Activated naive CD4-positive, alpha-beta T cell treated with anti-CD3 and anti-CD28 coated beads, Interleukin-2, amount 50 U/mL, for 72 hours (primary cell): ENCODE results near the gene VAMP2. TPM values are rescaled to one million over a fixed set of nuclear protein-coding genes. Genes with fewer than 3 reads are reported as not detected.

Experiments used
- ATAC-seq, 2 donors: fragments of 150-1000 bp; cut with Tn5 transposase; 2 replicates each; pipeline ENCODE4 v1.10.0; 2021; ENCODE audit warnings: mild to moderate bottlenecking in 2 of 2, moderate library complexity in 2 of 2
- DNase-seq, 2 donors: peaks; one replicate each; pipeline ENCODE4 v3.0.0; 2021 to 2022; ENCODE audit warnings: low spot score in 2 of 2
- H3K27ac Mint-ChIP-seq, 2 donors: one replicate each; pipeline ENCODE4 v1.8.0; 2022; ENCODE audit warnings: mild to moderate bottlenecking in 2 of 2, mixed read lengths in 2 of 2
- H3K36me3 Mint-ChIP-seq, 2 donors: one replicate each; pipeline ENCODE4 v1.8.0; 2022; ENCODE audit warnings: mixed read lengths in 2 of 2
- H3K9me3 Mint-ChIP-seq, 2 donors: one replicate each; pipeline ENCODE4 v1.8.0; 2022; ENCODE audit warnings: mixed read lengths in 2 of 2
- total RNA-seq, 2 donors: library from RNA; stranded (reverse); gene quantifications; one replicate each; pipeline ENCODE4 v1.2.3, GENCODE V29; 2022

The VAMP2 gene
- total RNA-seq, 2 donors from 2014 or later = 43.6 to 85.6 TPM

GRCh38 chr17:8123695-8124349, 38.9 kb downstream of the VAMP2 start, which contains the start of gene HES7:
TSS of gene HES7 (minus strand) at chr17:8124106. CDS start at chr17:8124084, 22 bp downstream.
- no peak for ATAC-seq
- no peaks in the 10 kb centered on the region for H3K9me3 Mint-ChIP-seq
- peak within 1 kb of the TSS; percentile 99 to 100 for H3K27ac Mint-ChIP-seq
- DNase-seq = peak in 1 of 2 donors; percentile 24
- peaks cover 8 to 19% of the 10 kb centered on the region in 2 donors for H3K36me3 Mint-ChIP-seq

- peak in 1 of 2 donors; percentile 19 for ATAC-seq
These were observed 39.6 kb downstream of the VAMP2 start for GRCh38 chr17:8122924-8123694.

GRCh38 chr17:8122422-8122923, 40.3 kb downstream of the VAMP2 start:
- H3K9me3 Mint-ChIP-seq = no peaks in the 10 kb centered on the region
- peak in 1 of 2 donors; percentile 33 for DNase-seq
- no peak overlapping the region for H3K27ac Mint-ChIP-seq
- peaks cover 8 to 19% of the 10 kb centered on the region in 2 donors for H3K36me3 Mint-ChIP-seq
- ATAC-seq = no peak

More at GRCh38 chr17:8122924-8123694, 39.6 kb downstream of the VAMP2 start:
- H3K9me3 Mint-ChIP-seq = no peaks in the 10 kb centered on the region
- H3K27ac Mint-ChIP-seq = peak overlapping the region; percentile 20 to 57
- H3K36me3 Mint-ChIP-seq = peaks cover 8 to 19% of the 10 kb centered on the region in 2 donors
- DNase-seq = peak; percentile 60 to 65

GRCh38 chr17:8121681-8122421, 40.9 kb downstream of the VAMP2 start:
- ATAC-seq (peak; percentile 13 to 25), DNase-seq (peak; percentile 73 to 74)
- H3K9me3 Mint-ChIP-seq = no peaks in the 10 kb centered on the region
- H3K27ac Mint-ChIP-seq = no peak overlapping the region
- peaks cover 8 to 15% of the 10 kb centered on the region in 2 donors for H3K36me3 Mint-ChIP-seq

- Mint-ChIP-seq H3K27ac (peak overlapping the region; percentile 99 to 100), H3K36me3 (peaks cover 8 to 12% of the 10 kb centered on the region in 2 donors), H3K9me3 (no peaks in the 10 kb centered on the region)
- DNase-seq = no peak
- peak in 1 of 2 donors; percentile 0 for ATAC-seq
These were observed 41.4 kb downstream of the VAMP2 start for GRCh38 chr17:8121407-8121680.

GRCh38 chr17:8120520-8121406, 42.0 kb downstream of the VAMP2 start:
- peak overlapping the region; percentile 99 to 100 for H3K27ac Mint-ChIP-seq
- ATAC-seq (peak; percentile 10 to 23), DNase-seq (peak; percentile 82 to 89)
- no peaks in the 10 kb centered on the region for H3K9me3 Mint-ChIP-seq
- H3K36me3 Mint-ChIP-seq = peaks cover 3 to 7% of the 10 kb centered on the region in 2 donors

GRCh38 chr17:8119581-8120519, 42.9 kb downstream of the VAMP2 start:
- ATAC-seq (peak; percentile 42 to 55), DNase-seq (peak; percentile 89 to 97)
- Mint-ChIP-seq H3K27ac (peak overlapping the region; percentile 99 to 100), H3K36me3 (peaks cover 0 to 5% of the 10 kb centered on the region in 2 donors), H3K9me3 (no peaks in the 10 kb centered on the region)

- DNase-seq (peak; percentile 86 to 89), ATAC-seq (peak; percentile 58 to 61)
- H3K27ac Mint-ChIP-seq = peak overlapping the region; percentile 99 to 100
- H3K9me3 Mint-ChIP-seq = no peaks in the 10 kb centered on the region
- no peaks in the 10 kb centered on the region for H3K36me3 Mint-ChIP-seq
These were observed 43.8 kb downstream of the VAMP2 start for GRCh38 chr17:8118769-8119580.

- DNase-seq (peak; percentile 21 to 78), ATAC-seq (peak; percentile 0 to 54)
- Mint-ChIP-seq H3K36me3 (no peaks in the 10 kb centered on the region), H3K27ac (peak within 1 kb of the TSS; percentile 99 to 100), H3K9me3 (no peaks in the 10 kb centered on the region)
These were observed 44.6 kb downstream of the VAMP2 start, which contains the start of gene ALOXE3 for GRCh38 chr17:8117980-8118768. TSS of gene ALOXE3 (minus strand) at chr17:8118514. CDS start at chr17:8117990, 524 bp downstream.

- Mint-ChIP-seq H3K36me3 (no peaks in the 10 kb centered on the region), H3K27ac (peak overlapping the region in 1 of 2 donors; percentile 99), H3K9me3 (no peaks in the 10 kb centered on the region)
- no peak for DNase-seq
- ATAC-seq = no peak
These were observed 45.3 kb downstream of the VAMP2 start for GRCh38 chr17:8117367-8117979.

GRCh38 chr17:8116776-8117175, 46.0 kb downstream of the VAMP2 start:
- ATAC-seq (no peak), DNase-seq (no peak)
- no peaks in the 10 kb centered on the region for H3K9me3 Mint-ChIP-seq
- no peaks in the 10 kb centered on the region for H3K36me3 Mint-ChIP-seq
- no peak overlapping the region for H3K27ac Mint-ChIP-seq

GRCh38 chr17:8110907-8111306, 51.8 kb downstream of the VAMP2 start:
- H3K9me3 Mint-ChIP-seq = no peaks in the 10 kb centered on the region
- DNase-seq = no peak
- no peaks in the 10 kb centered on the region for H3K36me3 Mint-ChIP-seq
- no peak for ATAC-seq
- H3K27ac Mint-ChIP-seq = no peak overlapping the region

GRCh38 chr17:8110456-8110804, 52.3 kb downstream of the VAMP2 start:
- H3K9me3 Mint-ChIP-seq = no peaks in the 10 kb centered on the region
- H3K36me3 Mint-ChIP-seq = no peaks in the 10 kb centered on the region
- ATAC-seq = no peak
- no peak for DNase-seq
- no peak overlapping the region for H3K27ac Mint-ChIP-seq
